NCI-H2107 treated with DMSO at 0.1 percent for 48 hours (cell line): Measurements from ENCODE around the gene ADAMTSL3.

Experiments
- DNase-seq: peaks from one replicate; lab custom pipeline; 2025; ENCODE audit not compliant: unreplicated experiment; lab: John Stamatoyannopoulos, UW

The ADAMTSL3 gene

GRCh38 chr15:83816124-83816883 is 162.4 kb downstream of the ADAMTSL3 start:
- no peak for DNase-seq

- DNase-seq: no peak
These were observed 164.7 kb downstream of the ADAMTSL3 start for GRCh38 chr15:83818591-83818990.

GRCh38 chr15:83830381-83830780 is 176.5 kb downstream of the ADAMTSL3 start:
- no peak for DNase-seq

DNA sequence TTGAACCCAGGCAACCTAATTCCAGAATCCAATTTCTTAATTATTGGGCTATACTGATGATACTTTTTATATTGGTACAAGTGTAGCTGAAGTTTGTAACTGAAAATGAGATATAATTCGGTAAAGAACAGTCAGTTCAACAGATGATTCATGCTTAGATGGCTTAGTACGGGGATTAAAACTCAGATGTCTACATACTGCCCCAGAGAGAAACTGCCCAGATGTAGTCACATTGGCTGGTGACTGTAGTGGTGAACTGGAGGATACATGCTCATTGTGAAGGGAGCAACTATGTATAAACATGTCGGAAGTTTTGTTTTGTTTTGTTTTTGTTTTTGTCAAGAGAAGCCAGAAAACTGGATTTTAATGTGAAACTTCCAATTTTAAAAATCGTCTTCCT is 179.6 kb downstream of the ADAMTSL3 start:
- DNase-seq: no peak

DNA sequence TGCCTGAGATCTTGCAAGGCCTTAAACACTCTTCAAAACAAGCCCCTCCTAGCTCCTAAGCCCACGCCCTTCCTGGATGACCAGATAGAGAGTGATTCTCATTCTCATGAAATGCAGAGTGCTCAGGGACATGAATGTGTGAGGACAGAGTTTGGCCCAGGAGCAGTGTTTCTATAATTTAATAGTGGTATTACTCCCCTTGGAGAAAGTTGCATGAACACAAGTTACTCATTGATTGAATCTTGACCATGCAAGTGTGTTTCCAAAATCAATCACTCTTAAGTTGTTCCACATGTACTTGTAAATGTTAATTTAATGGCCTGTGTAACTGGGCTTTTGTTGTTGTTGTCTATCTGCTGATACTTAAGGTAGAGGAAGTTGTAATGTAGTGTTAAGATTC is 181.6 kb downstream of the ADAMTSL3 start:
- DNase-seq: no peak

DNA sequence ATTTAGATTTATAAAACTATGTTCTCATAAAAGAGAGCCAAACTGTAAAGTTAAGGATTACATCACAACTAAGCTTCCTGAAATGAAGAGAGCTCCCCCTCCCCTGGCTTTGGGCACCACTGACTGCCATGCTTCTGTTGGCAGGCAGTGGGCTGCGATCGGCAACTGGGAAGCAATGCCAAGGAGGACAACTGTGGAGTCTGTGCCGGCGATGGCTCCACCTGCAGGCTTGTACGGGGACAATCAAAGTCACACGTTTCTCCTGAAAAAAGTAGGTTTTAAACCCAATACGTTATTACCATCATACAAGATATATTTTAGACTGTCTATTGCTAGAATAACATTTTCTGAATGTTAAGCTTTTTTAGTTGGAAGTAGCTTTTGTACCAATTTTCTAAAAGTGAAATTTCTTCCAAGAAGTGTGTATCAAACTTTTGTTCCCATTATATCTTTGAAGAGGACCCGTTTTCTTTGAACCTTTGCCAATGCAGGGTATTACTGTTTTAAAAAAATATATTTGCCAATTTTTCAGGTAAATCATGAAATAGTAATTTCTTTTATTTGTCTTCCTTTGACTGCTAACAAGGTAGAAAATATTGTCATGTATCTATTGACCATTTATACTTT is 184.1 kb downstream of the ADAMTSL3 start:
- DNase-seq: no peak

DNA sequence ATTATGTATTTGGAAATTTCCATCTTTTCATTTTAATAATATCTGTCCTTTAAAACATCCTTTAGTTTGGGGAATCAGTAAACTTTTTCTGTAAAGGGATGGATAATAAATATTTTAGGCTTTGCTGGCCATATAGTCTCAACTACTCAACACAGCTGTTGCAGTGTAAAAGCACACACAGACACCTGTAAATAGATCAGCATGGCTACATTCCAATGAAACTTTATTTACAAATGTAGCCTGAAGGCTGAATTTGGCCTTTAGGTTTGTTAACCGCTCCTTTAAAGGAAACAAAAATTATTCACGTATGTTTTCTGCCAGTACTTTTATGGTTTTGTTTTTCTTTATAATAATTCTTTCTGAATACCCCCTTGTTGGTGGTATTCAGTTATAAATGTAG is 184.8 kb downstream of the ADAMTSL3 start:
- no peak for DNase-seq

- no peak for DNase-seq
These were observed 188.4 kb downstream of the ADAMTSL3 start for GRCh38 chr15:83842281-83842680.

- no peak for DNase-seq
These were observed 189.5 kb downstream of the ADAMTSL3 start for GRCh38 chr15:83843471-83843871.

- DNase-seq: no peak
These were observed 190.8 kb downstream of the ADAMTSL3 start for GRCh38 chr15:83844742-83845141.

- DNase-seq: no peak
These were observed 191.3 kb downstream of the ADAMTSL3 start for GRCh38 chr15:83845230-83845629.

DNA sequence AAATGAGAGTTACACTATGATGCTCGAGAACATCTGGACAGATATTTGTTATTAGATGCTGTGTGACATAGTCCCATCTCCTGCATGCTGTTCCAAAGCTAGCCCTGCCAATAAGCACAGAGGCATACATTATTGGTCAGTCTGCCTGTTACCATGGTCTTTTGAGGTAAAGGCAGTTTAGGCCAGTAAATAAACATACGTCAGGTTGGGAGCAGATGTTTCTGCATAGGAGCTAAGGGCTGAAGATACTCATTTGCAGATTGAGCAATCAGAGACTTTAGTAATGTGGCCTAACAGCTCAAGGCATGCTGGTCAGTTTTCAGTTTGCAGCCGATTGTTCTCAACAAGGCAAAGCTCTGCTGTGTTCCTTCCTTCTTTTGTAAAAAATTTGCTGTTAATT is 192.9 kb downstream of the ADAMTSL3 start:
- DNase-seq: no peak

GRCh38 chr15:83848315-83849050 is 194.6 kb downstream of the ADAMTSL3 start:
- no peak for DNase-seq

DNA sequence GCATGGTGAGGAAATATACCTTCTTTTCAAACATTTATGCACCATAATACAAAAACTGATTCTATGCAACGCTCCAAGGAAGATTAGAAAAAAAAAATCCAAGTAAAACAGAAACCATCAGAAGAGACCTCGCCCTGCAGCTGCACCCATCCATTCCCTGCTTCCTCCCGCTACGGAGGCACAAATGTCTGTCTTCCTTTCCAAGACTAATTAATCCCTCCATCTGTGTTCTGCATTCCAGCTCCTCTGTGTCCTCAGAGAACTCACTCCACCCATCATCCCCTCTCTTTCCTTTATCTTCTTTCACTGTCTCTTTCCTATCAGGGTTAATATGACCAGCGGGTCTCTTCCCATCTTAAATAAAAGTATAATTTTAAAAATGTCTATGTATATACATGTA is 196.1 kb downstream of the ADAMTSL3 start:
- DNase-seq: no peak

DNA sequence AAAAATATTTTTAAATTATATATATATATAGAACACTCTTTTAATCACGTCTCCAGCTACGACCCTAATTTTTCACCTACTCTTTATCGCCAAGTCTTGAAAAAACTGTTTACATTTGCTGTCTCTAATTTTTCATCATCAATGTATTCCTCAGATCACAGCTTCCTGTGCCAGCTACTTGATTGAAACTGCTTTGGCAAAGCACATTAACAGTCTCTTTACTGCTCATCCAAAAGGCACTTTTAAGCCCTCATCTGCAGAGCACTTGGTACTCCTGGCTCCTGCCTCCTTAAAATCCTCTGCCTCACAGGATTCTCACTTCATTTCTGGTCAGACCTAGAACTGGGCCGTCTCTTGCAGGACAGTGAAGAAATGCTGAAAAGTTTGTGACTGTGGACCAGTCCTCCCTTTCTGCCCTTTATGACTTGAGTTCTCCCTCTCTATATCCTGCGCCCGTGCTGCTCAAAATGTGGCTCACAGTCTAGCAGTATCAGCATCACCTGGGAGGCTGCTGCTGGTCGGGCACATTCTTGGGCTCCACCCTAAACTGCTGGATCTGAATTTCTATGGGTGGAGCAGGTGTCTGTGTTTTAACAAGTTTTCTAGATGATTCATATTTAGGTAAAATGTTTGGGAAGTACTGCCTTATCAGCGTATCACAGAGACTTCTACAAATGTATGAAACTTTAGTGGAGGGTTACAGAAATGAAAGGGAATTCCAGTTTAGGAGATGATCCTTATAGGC is 196.8 kb downstream of the ADAMTSL3 start:
- DNase-seq: no peak

DNA sequence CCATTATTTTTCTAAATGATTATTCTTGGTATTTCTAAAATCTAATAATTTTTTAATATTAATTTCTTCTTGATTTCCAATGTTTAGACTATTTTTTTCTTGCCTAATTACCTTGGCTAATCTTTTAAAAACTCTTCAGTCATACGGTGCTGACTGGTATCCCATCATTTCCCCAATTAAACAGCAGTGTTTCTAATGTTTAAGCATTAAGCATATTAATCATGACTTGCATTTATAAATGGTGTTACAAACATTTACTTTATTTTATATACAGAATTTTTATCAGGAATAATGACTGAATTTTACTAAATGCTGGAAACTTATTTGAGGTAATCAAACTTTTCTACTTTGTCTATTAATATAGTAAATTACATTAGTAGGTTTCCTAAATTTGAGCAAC is 199.3 kb downstream of the ADAMTSL3 start:
- DNase-seq: no peak

DNA sequence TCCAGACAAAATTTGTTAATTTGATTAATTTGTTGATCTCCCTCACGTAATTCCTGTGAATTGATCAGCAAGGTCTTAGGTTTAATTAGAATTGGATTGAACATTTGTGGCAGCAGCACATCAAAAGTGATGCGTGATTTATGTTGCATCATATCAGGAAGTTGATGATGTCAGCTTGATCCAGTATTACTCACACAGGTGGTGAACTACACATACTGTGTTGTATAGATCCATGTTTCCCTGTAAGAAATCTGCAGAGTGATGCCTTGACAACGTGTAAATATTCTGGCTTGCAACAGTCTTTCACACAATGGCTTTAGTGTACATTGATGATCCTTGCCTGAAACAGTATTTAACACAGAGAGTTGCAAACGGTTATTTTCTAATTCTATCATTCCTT is 200.4 kb downstream of the ADAMTSL3 start:
- DNase-seq: no peak

DNA sequence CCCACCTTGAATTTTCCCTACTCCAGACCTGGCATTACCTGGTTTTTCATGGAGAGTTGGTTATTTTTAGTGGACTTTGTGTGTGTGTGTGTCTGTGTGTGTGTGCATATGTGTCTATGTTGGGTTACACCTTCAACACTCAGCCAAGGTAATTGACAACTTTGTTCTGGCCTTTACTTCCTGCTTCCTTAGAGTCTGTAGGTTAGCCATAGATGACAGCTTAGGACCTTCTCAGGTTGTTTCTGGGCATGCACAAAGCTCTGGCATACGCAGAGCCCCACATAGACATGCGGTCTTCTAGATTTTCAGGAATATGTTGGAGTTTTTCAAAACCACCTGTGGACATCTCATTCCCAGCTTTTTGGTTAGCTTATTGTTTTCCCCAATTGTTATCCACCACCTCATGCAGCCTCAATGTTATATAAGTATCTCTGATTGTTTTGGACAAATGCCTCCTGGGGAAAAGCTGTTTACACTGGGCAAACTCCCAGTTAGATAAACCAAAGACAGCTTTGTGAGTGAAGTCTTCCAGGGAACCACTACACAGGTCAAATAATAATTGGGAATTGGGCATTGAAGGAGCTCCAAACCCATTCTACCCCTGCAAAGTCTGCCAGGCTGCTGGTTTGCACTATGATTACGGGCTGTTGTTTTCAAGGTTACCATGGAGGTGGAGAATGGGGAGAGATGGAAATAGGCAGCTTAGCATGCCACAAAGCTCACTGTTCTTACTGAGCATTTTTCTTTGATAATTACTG is 201.2 kb downstream of the ADAMTSL3 start:
- DNase-seq: no peak

DNA sequence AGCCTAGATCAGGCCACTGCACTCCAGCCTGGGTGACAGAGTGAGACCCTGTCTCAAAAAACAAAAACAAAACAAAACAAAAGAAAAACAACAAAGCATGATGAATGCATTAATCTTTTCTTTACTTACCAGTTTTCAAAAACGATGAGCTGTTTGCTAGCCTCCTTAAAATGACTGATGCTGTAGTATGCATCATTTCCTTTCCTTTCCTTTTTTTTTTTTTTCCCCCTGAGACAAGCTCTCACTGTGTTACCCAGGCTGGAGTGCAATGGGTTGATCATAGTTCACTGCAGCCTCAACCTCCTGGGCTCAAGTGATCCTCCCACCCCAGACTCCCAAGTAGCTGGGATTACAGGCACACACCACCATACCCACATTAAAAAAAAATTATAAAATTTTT is 202.0 kb downstream of the ADAMTSL3 start:
- DNase-seq: no peak

DNA sequence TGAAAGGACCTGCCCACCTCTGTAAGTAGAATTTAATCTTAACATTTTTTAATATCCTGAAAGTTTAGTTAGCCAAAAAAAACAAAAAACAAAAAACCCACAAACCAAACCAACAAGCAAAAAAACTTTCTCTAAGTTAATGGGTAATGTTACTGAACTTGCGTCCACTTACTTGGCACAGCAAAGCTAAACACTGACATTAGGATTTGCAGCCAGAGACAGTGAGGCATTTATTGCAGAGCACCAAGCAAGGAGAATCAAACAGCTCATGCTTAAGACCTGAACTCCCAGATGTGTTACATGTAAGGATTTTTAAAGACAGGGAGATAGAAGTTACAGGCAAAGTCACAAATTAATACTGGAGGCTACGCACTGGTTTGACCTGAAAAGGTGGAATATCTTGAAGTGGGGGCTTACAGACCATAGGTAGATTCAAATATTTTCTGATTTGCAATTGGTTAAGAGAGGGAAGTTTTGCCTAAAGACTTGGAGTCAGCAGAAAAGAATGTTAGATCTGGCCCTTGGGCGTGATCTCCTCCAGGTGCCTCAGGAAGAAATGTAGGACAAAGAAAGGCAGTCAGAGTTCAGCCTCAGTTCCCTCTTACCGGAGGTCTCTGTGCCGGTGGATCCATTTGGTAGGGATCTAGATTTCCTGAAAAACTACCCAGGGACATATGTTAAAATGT is 205.0 kb downstream of the ADAMTSL3 start:
- no peak for DNase-seq
